NB4 (cell line): Measurements from ENCODE around the gene GRIK4.

Experiments used
- MAX ChIP-seq: IDR thresholded peaks from 2 replicates; pipeline ENCODE4 v1.6.1; 2011; ENCODE audit warnings: low read depth, low read length
- MYC ChIP-seq: IDR thresholded peaks from 2 replicates; pipeline ENCODE4 v1.6.1; 2011; ENCODE audit warnings: low read depth, low read length
- POLR2A ChIP-seq: IDR thresholded peaks from 2 replicates; pipeline ENCODE4 v1.6.1; 2011; ENCODE audit warnings: mild to moderate bottlenecking; ENCODE audit not compliant: insufficient read length; ENCODE audit errors: extremely low read depth
- TF ChIP-seq, protein P1 (sequence below): IDR thresholded peaks from one replicate; pipeline ENCODE4 v1.5.1; 2012; ENCODE audit warnings: low read depth, low read length

DNA sequence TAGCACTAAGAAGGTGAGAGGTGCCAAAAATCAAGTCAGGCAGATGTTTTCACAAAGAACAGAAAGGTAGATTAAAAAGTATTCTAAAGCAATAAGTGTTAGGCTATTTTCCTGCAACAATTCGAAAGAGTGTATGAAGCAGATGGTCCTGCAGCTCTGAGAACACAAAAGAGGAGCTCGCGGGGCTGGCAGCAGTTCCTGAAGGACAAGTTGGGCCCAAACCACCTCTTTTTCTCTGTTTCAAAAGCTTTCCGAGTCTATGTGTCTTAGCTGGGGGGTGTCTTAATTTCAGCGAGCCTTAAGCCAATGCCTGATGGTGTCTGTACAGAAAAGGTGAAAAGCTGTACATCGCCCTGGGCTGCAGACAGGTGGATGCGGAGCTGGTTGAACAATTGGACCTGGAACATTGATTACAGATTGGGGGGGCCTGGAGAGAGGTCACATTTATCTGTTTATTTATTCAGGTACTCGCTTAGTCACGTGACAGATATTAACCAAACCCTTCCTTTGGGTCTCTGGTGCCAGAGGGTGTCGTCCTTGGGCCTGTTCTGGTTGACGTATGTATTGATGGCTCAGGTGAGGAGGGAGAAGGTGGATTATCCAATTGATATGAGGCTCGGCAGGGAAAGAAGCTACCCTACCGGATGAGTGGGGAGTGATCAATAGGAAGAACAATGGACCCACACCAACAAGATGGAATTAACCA lies 24.7 kb downstream of the GRIK4 start:
- TF ChIP-seq, protein P1, sequence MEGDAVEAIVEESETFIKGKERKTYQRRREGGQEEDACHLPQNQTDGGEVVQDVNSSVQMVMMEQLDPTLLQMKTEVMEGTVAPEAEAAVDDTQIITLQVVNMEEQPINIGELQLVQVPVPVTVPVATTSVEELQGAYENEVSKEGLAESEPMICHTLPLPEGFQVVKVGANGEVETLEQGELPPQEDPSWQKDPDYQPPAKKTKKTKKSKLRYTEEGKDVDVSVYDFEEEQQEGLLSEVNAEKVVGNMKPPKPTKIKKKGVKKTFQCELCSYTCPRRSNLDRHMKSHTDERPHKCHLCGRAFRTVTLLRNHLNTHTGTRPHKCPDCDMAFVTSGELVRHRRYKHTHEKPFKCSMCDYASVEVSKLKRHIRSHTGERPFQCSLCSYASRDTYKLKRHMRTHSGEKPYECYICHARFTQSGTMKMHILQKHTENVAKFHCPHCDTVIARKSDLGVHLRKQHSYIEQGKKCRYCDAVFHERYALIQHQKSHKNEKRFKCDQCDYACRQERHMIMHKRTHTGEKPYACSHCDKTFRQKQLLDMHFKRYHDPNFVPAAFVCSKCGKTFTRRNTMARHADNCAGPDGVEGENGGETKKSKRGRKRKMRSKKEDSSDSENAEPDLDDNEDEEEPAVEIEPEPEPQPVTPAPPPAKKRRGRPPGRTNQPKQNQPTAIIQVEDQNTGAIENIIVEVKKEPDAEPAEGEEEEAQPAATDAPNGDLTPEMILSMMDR: no peak
- no peak for TF ChIP-seq MAX
- no peak for TF ChIP-seq POLR2A
- TF ChIP-seq MYC: no peak
